Rectal smooth muscle tissue (tissue), 1 donor: ENCODE data around the gene CYFIP1.

Experiments used
- H3K27ac ChIP-seq: one replicate; pipeline ENCODE4 v1.7.0; 2013; ENCODE audit warnings: low read depth, low read length, inconsistent platforms
- H3K27me3 ChIP-seq: one replicate; pipeline ENCODE4 v1.7.0; 2013; ENCODE audit warnings: low read length; ENCODE audit not compliant: control insufficient read depth, insufficient read depth
- H3K36me3 ChIP-seq: one replicate; pipeline ENCODE4 v1.7.0; 2013; ENCODE audit warnings: low read length; ENCODE audit not compliant: control insufficient read depth, insufficient read depth
- H3K4me1 ChIP-seq: one replicate; pipeline ENCODE4 v1.7.0; 2013; ENCODE audit warnings: low read length; ENCODE audit not compliant: control insufficient read depth, insufficient read depth
- H3K4me3 ChIP-seq: one replicate; pipeline ENCODE4 v1.7.0; 2013; ENCODE audit warnings: low read length
- H3K9ac ChIP-seq: one replicate; pipeline ENCODE4 v1.7.0; 2013; ENCODE audit warnings: low read length

Gene CYFIP1

DNA sequence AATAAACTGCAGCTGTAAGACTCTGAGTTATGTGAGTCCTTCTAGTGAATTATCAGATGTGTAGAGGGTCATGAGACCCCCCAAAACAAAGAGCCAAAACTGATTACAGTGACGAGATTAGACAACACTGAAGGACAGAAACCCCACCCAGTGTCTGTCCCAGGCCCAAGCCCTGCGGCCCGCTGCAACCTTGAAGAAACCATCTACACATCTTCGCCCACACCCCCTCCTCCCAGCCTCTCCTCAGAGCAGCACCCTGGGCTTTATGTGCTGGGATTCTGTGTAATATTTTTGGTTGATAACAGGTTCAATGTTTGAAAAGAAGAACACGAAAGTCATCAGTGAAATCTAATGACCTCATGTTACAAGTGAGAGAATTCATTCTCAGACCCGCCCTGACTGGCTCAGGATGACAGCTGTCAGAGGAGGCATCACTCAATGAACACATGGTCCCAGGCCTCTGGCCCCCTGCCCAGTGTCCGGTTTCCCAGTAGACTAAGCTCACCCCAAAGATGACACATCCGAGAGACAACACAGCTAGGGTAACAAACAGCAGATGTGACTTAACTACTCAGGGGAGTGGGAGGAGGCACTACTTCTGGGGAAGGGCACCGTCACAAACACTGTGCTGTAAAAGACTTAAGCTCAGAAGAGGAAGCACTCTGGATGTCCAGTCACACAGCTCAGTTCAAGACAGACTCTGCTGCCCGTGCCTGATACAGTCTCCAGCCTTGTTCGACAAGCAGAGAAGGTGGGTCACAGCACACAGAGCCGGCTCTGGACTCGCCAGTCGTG lies 92.8 kb downstream of the CYFIP1 start:
- no peak overlapping the region for H3K9ac ChIP-seq
- H3K4me3 ChIP-seq = no peak overlapping the region
- no peaks in the 10 kb centered on the region for H3K27me3 ChIP-seq
- H3K27ac ChIP-seq = no peak overlapping the region
- no peaks in the 10 kb centered on the region for H3K4me1 ChIP-seq
- H3K36me3 ChIP-seq = peaks cover 16% of the 10 kb centered on the region

DNA sequence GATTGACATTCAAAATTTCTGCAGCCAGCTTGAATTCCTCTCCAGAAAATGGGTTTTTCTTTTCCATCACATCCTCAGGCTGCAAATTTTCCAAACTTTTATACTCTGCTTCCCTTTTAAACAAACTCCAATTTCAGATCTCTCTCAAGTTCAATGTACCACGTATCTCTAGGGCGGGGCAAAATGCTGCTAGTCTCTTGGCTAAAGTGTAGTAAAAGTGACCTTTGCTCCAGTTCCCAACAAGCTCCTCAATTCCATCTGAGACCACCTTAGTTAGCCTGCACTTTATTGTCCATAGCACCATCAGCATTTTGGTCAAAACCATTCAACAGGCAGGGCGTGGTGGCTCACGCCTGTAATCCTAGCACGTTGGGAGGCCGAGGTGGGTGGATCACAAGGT lies 95.0 kb downstream of the CYFIP1 start:
- peaks cover 16% of the 10 kb centered on the region for H3K36me3 ChIP-seq

GRCh38 chr15:22884344-22884743 lies 95.8 kb downstream of the CYFIP1 start:
- H3K4me1 ChIP-seq = no peaks in the 10 kb centered on the region
- peaks cover 16% of the 10 kb centered on the region for H3K36me3 ChIP-seq
- H3K27me3 ChIP-seq = no peaks in the 10 kb centered on the region
- no peak overlapping the region for H3K4me3 ChIP-seq
- no peak overlapping the region for H3K9ac ChIP-seq
- H3K27ac ChIP-seq = no peak overlapping the region

More for the DNA sequence above, 95.0 kb downstream of the CYFIP1 start:
- H3K27me3 ChIP-seq = no peaks in the 10 kb centered on the region
- H3K27ac ChIP-seq = no peak overlapping the region
- H3K9ac ChIP-seq = no peak overlapping the region
- no peak overlapping the region for H3K4me3 ChIP-seq
- H3K4me1 ChIP-seq = no peaks in the 10 kb centered on the region

DNA sequence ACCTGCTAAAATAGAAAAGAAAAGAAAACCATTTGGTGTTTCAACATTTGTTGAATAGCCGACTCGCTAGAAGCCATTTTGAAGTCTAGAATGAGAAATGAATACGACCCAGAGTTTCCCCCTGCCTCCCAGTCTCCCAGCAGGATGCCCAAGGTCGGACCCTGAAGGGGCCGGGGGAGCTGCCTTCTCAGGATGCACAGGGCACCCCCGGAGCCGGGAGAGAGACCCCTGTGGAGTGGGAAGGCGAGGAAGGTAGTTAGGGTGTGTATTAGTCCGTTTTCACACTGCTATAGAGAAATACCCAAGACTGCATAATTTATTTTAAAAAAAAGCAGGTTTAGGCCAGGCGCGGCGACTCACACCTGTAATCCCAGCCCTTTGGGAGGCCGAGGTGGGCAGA lies 97.0 kb downstream of the CYFIP1 start:
- Histone ChIP-seq H3K36me3 (peaks cover 21% of the 10 kb centered on the region), H3K27me3 (no peaks in the 10 kb centered on the region), H3K27ac (no peak overlapping the region), H3K9ac (no peak overlapping the region), H3K4me3 (no peak overlapping the region), H3K4me1 (no peaks in the 10 kb centered on the region)

DNA sequence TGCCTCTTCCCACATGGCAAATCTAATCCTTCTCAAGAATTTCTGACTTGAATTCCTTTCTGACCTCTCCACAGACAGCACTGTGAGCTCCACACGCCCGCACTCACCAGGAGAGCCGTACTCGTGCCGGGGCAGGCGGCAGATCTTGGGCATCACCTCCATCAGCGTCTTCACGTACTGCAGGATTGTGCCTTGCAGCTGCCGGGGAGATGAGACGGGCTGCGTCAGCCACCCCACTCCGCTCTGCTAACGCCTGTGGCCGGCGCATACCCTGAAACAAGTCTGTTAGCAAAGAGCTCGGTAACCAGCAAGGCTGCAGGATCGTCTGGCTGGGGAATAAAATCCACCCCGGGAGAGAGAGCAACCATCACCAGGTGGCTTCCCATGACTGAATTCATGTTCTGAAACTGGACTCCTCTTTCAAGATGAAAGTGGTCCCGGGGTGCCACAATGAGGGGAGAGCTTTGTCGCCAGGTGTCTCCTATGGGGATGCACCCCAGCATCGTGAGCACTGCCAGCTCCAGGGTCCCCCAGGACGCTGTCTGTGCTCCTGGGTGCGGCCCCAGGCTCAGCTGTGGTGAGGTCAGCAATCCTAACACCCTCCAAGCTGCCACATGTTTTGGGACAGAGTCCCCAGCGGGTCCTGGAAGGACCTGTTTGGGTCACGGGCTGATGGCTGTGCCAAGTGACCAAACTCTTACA lies 98.3 kb downstream of the CYFIP1 start:
- Histone ChIP-seq H3K4me1 (no peaks in the 10 kb centered on the region), H3K9ac (no peak overlapping the region), H3K36me3 (peaks cover 29% of the 10 kb centered on the region), H3K27ac (no peak overlapping the region), H3K4me3 (no peak overlapping the region), H3K27me3 (no peaks in the 10 kb centered on the region)

GRCh38 chr15:22880981-22881738 lies 99.0 kb downstream of the CYFIP1 start:
- Histone ChIP-seq H3K27ac (no peak overlapping the region), H3K4me3 (no peak overlapping the region), H3K9ac (no peak overlapping the region), H3K4me1 (no peaks in the 10 kb centered on the region), H3K36me3 (peaks cover 31% of the 10 kb centered on the region), H3K27me3 (no peaks in the 10 kb centered on the region)

GRCh38 chr15:22880068-22880980 lies 99.8 kb downstream of the CYFIP1 start:
- Histone ChIP-seq H3K4me3 (no peak overlapping the region), H3K27ac (no peak overlapping the region), H3K4me1 (no peaks in the 10 kb centered on the region), H3K27me3 (no peaks in the 10 kb centered on the region), H3K9ac (no peak overlapping the region), H3K36me3 (peaks cover 31% of the 10 kb centered on the region)

GRCh38 chr15:22878103-22878502 lies 102.1 kb downstream of the CYFIP1 start:
- Histone ChIP-seq H3K9ac (no peak overlapping the region), H3K4me1 (no peaks in the 10 kb centered on the region), H3K4me3 (no peak overlapping the region), H3K27me3 (no peaks in the 10 kb centered on the region), H3K27ac (no peak overlapping the region), H3K36me3 (peaks cover 47% of the 10 kb centered on the region)

- Histone ChIP-seq H3K4me1 (no peaks in the 10 kb centered on the region), H3K27ac (no peak overlapping the region), H3K27me3 (no peaks in the 10 kb centered on the region), H3K4me3 (no peak overlapping the region), H3K9ac (no peak overlapping the region), H3K36me3 (peaks cover 50% of the 10 kb centered on the region)
These were observed 102.6 kb downstream of the CYFIP1 start for GRCh38 chr15:22877607-22878006.

DNA sequence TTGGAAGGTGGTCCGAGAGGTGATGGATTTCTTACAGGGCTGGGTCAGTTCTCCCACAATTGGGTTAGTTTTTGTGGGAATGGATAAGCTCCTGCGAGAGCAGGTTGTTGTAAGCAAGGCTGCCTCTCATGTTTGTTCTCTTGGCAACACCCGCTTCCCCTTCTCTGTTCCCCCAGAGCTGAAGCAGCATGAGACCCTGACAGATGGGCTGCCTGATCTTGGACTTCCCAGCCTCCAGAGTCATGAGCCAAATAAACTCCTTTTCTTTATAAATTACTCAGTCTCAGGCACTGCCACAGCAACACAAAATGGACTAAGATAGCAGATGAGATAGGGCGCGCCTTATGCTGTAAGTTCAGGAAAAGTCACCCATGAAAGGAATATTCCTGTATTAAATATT lies 103.1 kb downstream of the CYFIP1 start:
- Histone ChIP-seq H3K36me3 (peaks cover 53% of the 10 kb centered on the region), H3K27ac (no peak overlapping the region), H3K27me3 (no peaks in the 10 kb centered on the region), H3K4me1 (no peaks in the 10 kb centered on the region), H3K9ac (no peak overlapping the region), H3K4me3 (no peak overlapping the region)

DNA sequence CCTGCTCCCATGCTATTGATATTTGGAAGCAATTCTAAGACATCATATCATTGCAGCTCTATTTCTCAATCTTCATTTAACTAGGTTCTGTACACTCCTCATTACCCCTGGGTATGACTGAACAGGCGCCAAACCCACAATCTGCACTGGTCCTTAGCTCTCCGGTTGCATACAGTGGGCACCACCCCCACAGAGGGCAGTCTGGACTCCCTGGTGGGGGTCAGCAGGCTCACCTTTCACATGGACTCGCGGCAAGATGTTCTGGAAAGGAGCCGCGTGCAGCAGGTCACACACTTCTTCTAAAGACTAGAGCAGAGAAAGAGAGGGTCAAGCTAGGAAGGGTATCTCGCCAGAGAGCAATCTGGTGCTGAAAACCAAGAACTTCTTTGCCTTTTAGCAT lies 105.2 kb downstream of the CYFIP1 start:
- peaks cover 59% of the 10 kb centered on the region for H3K36me3 ChIP-seq
- no peaks in the 10 kb centered on the region for H3K4me1 ChIP-seq
- H3K4me3 ChIP-seq = no peak overlapping the region
- H3K9ac ChIP-seq = no peak overlapping the region
- no peak overlapping the region for H3K27ac ChIP-seq
- no peaks in the 10 kb centered on the region for H3K27me3 ChIP-seq

GRCh38 chr15:22874256-22874655 lies 105.9 kb downstream of the CYFIP1 start:
- H3K27ac ChIP-seq = no peak overlapping the region
- peaks cover 58% of the 10 kb centered on the region for H3K36me3 ChIP-seq
- peaks cover under 1% of the 10 kb centered on the region for H3K4me1 ChIP-seq
- H3K9ac ChIP-seq = no peak overlapping the region
- no peak overlapping the region for H3K4me3 ChIP-seq
- H3K27me3 ChIP-seq = no peaks in the 10 kb centered on the region
